ENCODE results near the gene CRB3.

The CRB3 gene

GRCh38 chr19:6498294-6499036 is 34.4 kb downstream of the CRB3 start:
- Histone ChIP-seq H2BK15ac (replicated peaks; ENCODE audit: low read depth) (no peak overlapping the region), H3K4ac (ENCODE audit: low read depth, low read length) (no peak overlapping the region), H4K5ac (ENCODE audit: low read length) (no peak overlapping the region)

GRCh38 chr19:6499052-6499790 is 35.1 kb downstream of the CRB3 start:
- Histone ChIP-seq H2BK120ac (ENCODE audit: low read depth, low read length) (no peak overlapping the region), H3K4me2 (ENCODE audit: low read length) (no peak overlapping the region), H3K79me2 (ENCODE audit: control insufficient read depth, insufficient read depth, low read length) (no peaks in the 10 kb centered on the region), H3K27me3 (ENCODE audit: insufficient read depth, low read length, poor library complexity) (no peaks in the 10 kb centered on the region), H3K27ac (ENCODE audit: low read depth, low read length) (no peak overlapping the region), H3K4me3 (ENCODE audit: low read length) (no peak overlapping the region), H2BK15ac (replicated peaks; ENCODE audit: low read depth) (no peak overlapping the region), H3K79me1 (ENCODE audit: low read length) (no peaks in the 10 kb centered on the region), H3K4me1 (ENCODE audit: control insufficient read depth, low read depth, low read length) (no peaks in the 10 kb centered on the region), H2BK5ac (ENCODE audit: low read length) (no peak overlapping the region), H4K8ac (ENCODE audit: low read depth, low read length) (no peak overlapping the region), H3K9ac (ENCODE audit: low read length) (no peak overlapping the region), H3K18ac (ENCODE audit: low read length) (no peak overlapping the region), H3K56ac (ENCODE audit: low read length) (no peak overlapping the region), H3K36me3 (ENCODE audit: control insufficient read depth, insufficient read depth, low read length) (no peaks in the 10 kb centered on the region), H3K23ac (ENCODE audit: low read length) (no peak overlapping the region), H3K4ac (ENCODE audit: low read depth, low read length) (no peak overlapping the region), H2AK5ac (ENCODE audit: low read length) (no peak overlapping the region), H4K5ac (ENCODE audit: low read length) (no peak overlapping the region)
- no CpG with 5 or more reads among the region's 17 CpGs for WGBS (ENCODE audit: extremely low coverage, insufficient coverage, low lambda C conversion rate)
- DNase-seq, result no peak

More at GRCh38 chr19:6498294-6499036, 34.4 kb downstream of the CRB3 start:
- Histone ChIP-seq H3K9ac (ENCODE audit: low read length) (no peak overlapping the region), H2BK5ac (ENCODE audit: low read length) (no peak overlapping the region), H3K27me3 (ENCODE audit: insufficient read depth, low read length, poor library complexity) (no peaks in the 10 kb centered on the region), H3K4me1 (ENCODE audit: control insufficient read depth, low read depth, low read length) (no peaks in the 10 kb centered on the region), H2BK120ac (ENCODE audit: low read depth, low read length) (no peak overlapping the region), H3K56ac (ENCODE audit: low read length) (no peak overlapping the region), H3K18ac (ENCODE audit: low read length) (no peak overlapping the region), H3K4me2 (ENCODE audit: low read length) (no peak overlapping the region), H3K79me1 (ENCODE audit: low read length) (no peaks in the 10 kb centered on the region), H3K27ac (ENCODE audit: low read depth, low read length) (no peak overlapping the region), H3K79me2 (ENCODE audit: control insufficient read depth, insufficient read depth, low read length) (no peaks in the 10 kb centered on the region), H3K23ac (ENCODE audit: low read length) (no peak overlapping the region), H2AK5ac (ENCODE audit: low read length) (no peak overlapping the region), H3K4me3 (ENCODE audit: low read length) (no peak overlapping the region), H4K8ac (ENCODE audit: low read depth, low read length) (no peak overlapping the region), H3K36me3 (ENCODE audit: control insufficient read depth, insufficient read depth, low read length) (no peaks in the 10 kb centered on the region)
- no CpG with 5 or more reads among the region's 7 CpGs for WGBS (ENCODE audit: extremely low coverage, insufficient coverage, low lambda C conversion rate)
- DNase-seq, result no peak

GRCh38 chr19:6500837-6501739 is 37.0 kb downstream of the CRB3 start:
- H3K79me1 ChIP-seq (ENCODE audit: low read length), result no peaks in the 10 kb centered on the region
- H2BK5ac ChIP-seq (ENCODE audit: low read length), result no peak overlapping the region
- no peaks in the 10 kb centered on the region for H3K27me3 ChIP-seq (ENCODE audit: insufficient read depth, low read length, poor library complexity)
- H2AK5ac ChIP-seq (ENCODE audit: low read length), result no peak overlapping the region
- no peak overlapping the region for H3K4me3 ChIP-seq (ENCODE audit: low read length)
- H3K23ac ChIP-seq (ENCODE audit: low read length), result no peak overlapping the region
- no peak overlapping the region for H3K4ac ChIP-seq (ENCODE audit: low read depth, low read length)
- H3K4me2 ChIP-seq (ENCODE audit: low read length), result peak overlapping the region; percentile 7
- no peaks in the 10 kb centered on the region for H3K36me3 ChIP-seq (ENCODE audit: control insufficient read depth, insufficient read depth, low read length)
- H2BK15ac ChIP-seq (replicated peaks; ENCODE audit: low read depth), result no peak overlapping the region
- no peak overlapping the region for H3K27ac ChIP-seq (ENCODE audit: low read depth, low read length)
- H4K5ac ChIP-seq (ENCODE audit: low read length), result no peak overlapping the region
- no CpG with 5 or more reads among the region's 24 CpGs for WGBS (ENCODE audit: extremely low coverage, insufficient coverage, low lambda C conversion rate)
- H3K4me1 ChIP-seq (ENCODE audit: control insufficient read depth, low read depth, low read length), result no peaks in the 10 kb centered on the region
- H2BK120ac ChIP-seq (ENCODE audit: low read depth, low read length), result no peak overlapping the region
- no peak overlapping the region for H3K9ac ChIP-seq (ENCODE audit: low read length)
- H3K79me2 ChIP-seq (ENCODE audit: control insufficient read depth, insufficient read depth, low read length), result no peaks in the 10 kb centered on the region
- no peak overlapping the region for H3K56ac ChIP-seq (ENCODE audit: low read length)
- no peak for DNase-seq
- H4K8ac ChIP-seq (ENCODE audit: low read depth, low read length), result no peak overlapping the region
- no peak overlapping the region for H3K18ac ChIP-seq (ENCODE audit: low read length)

- Histone ChIP-seq H3K79me1 (ENCODE audit: low read length) (no peaks in the 10 kb centered on the region), H3K56ac (ENCODE audit: low read length) (peak within 1 kb of the TSS; percentile 34), H3K4me3 (ENCODE audit: low read length) (no peak within 1 kb of the TSS), H2BK15ac (replicated peaks; ENCODE audit: low read depth) (no peak within 1 kb of the TSS), H2BK120ac (ENCODE audit: low read depth, low read length) (no peak within 1 kb of the TSS), H3K27ac (ENCODE audit: low read depth, low read length) (no peak within 1 kb of the TSS), H3K36me3 (ENCODE audit: control insufficient read depth, insufficient read depth, low read length) (no peaks in the 10 kb centered on the region), H4K8ac (ENCODE audit: low read depth, low read length) (no peak within 1 kb of the TSS), H3K79me2 (ENCODE audit: control insufficient read depth, insufficient read depth, low read length) (no peaks in the 10 kb centered on the region), H3K4ac (ENCODE audit: low read depth, low read length) (no peak within 1 kb of the TSS), H4K5ac (ENCODE audit: low read length) (no peak within 1 kb of the TSS), H3K18ac (ENCODE audit: low read length) (no peak within 1 kb of the TSS), H3K23ac (ENCODE audit: low read length) (no peak within 1 kb of the TSS), H2BK5ac (ENCODE audit: low read length) (no peak within 1 kb of the TSS), H3K9ac (ENCODE audit: low read length) (no peak within 1 kb of the TSS), H3K27me3 (ENCODE audit: insufficient read depth, low read length, poor library complexity) (no peaks in the 10 kb centered on the region), H3K4me2 (ENCODE audit: low read length) (peak within 1 kb of the TSS; percentile 36), H2AK5ac (ENCODE audit: low read length) (no peak within 1 kb of the TSS), H3K4me1 (ENCODE audit: control insufficient read depth, low read depth, low read length) (no peaks in the 10 kb centered on the region)
- DNase-seq, result no peak
- no CpG with 5 or more reads among the region's 71 CpGs for WGBS (ENCODE audit: extremely low coverage, insufficient coverage, low lambda C conversion rate)
Observed at GRCh38 chr19:6501740-6502648, 37.9 kb downstream of the CRB3 start, which contains the start of gene TUBB4A. Gene TUBB4A, minus strand, starts transcription at chr19:6502309. Its CDS starts 97 bp downstream, at chr19:6502212.

All from mesendoderm (in vitro differentiated cells).